ENCODE data around the gene TEX11.

Gene TEX11

GRCh38 chrX:70496491-70496890, 412.0 kb downstream of the TEX11 start (continued):
- no peak for TF ChIP-seq TSHZ1 (tag by site-specific recombination; IDR thresholded peaks at IDR 0.05; ENCODE audit: borderline replicate concordance)
- TF ChIP-seq ZNF747 (tag by site-specific recombination; IDR thresholded peaks at IDR 0.05): no peak
- TF ChIP-seq ZNF112 (tag by site-specific recombination; IDR thresholded peaks at IDR 0.05): no peak
- TF ChIP-seq ZNF221 (tag by site-specific recombination; IDR thresholded peaks at IDR 0.05; ENCODE audit: borderline replicate concordance): no peak
- TF ChIP-seq ZNF148 (tag by site-specific recombination; IDR thresholded peaks at IDR 0.05; ENCODE audit: borderline replicate concordance): no peak

- ChIA-PET CTCF (no interaction called here), POLR2A (no interaction called here)
- no peak for TF ChIP-seq ZNF211 (tag by site-specific recombination; IDR thresholded peaks at IDR 0.05; ENCODE audit: low read depth)
- TF ChIP-seq ZNF660 (tag by site-specific recombination; IDR thresholded peaks at IDR 0.05): 0 out of 2 replicates have a peak, but pooled peaks have one; percentile 29
- peak; percentile 52 for TF ChIP-seq PRDM10 (tag by site-specific recombination; IDR thresholded peaks at IDR 0.05)
- no peak for TF ChIP-seq ZNF366 (tag by site-specific recombination; conservative IDR thresholded peaks at IDR 0.05)
- no peak for TF ChIP-seq ZNF600 (tag by site-specific recombination; IDR thresholded peaks at IDR 0.05)
- TF ChIP-seq ZNF692 (tag by site-specific recombination; IDR thresholded peaks at IDR 0.05): 0 out of 2 replicates have a peak, but pooled peaks have one; percentile 30
- TF ChIP-seq ZNF629 (tag by site-specific recombination; IDR thresholded peaks at IDR 0.05): no peak
- no peak for TF ChIP-seq ZNF404 (tag by site-specific recombination; IDR thresholded peaks at IDR 0.05)
- TF ChIP-seq ZNF362 (tag by site-specific recombination; IDR thresholded peaks at IDR 0.05): no peak
- TF ChIP-seq ZNF266 (tag by site-specific recombination; IDR thresholded peaks at IDR 0.05; ENCODE audit: low read depth): peak; percentile 88; the same call in 1 of the 2 replicates
- TF ChIP-seq ZNF529 (tag by site-specific recombination; IDR thresholded peaks at IDR 0.05; ENCODE audit: insufficient replicate concordance): no peak
- TF ChIP-seq OSR2 (tag by site-specific recombination; IDR thresholded peaks at IDR 0.05): no peak
- no peak for TF ChIP-seq ZNF398 (tag by site-specific recombination; IDR thresholded peaks at IDR 0.05)
- no peaks in the 10 kb centered on the region for H3K4me1 ChIP-seq (ENCODE audit: control insufficient read depth, insufficient read depth, low read length)
- H3K4me3 ChIP-seq (ENCODE audit: low read depth, low read length): no peak overlapping the region
- no peak overlapping the region for H3K27ac ChIP-seq (ENCODE audit: extremely low read depth, low read depth, low read length)
- peaks cover 9 to 92% of the 10 kb centered on the region in 2 experiments; a peak in 2 of 3 replicates for H3K36me3 ChIP-seq (ENCODE audit: control insufficient read depth in 2 of 2, insufficient read depth in 1 of 2, low read length in 2 of 2)
- no peaks in the 10 kb centered on the region for H3K9me3 ChIP-seq (ENCODE audit: control insufficient read depth, insufficient read depth, low read depth, low read length)
Observed at GRCh38 chrX:70494441-70494840, 414.1 kb downstream of the TEX11 start.
